Measurements from ENCODE around the gene POMZP3. TPM values are rescaled to one million over a fixed set of nuclear protein-coding genes. Genes with fewer than 3 reads are reported as not detected.
"Not testable (repeated sequence)": the region's sequence is repeated elsewhere in the genome, so short reads cannot be mapped to it uniquely, and the experiment has no call there.

The POMZP3 gene
- total and polyA plus RNA-seq, 3 donors from 2014 or later = 22.3 to 35.0 (median 30.9) TPM

- H3K36me3 ChIP-seq (ENCODE audit: low read depth, missing control alignments); intact Hi-C loops (cut with DNase I; ENCODE audit: low total_unique reads); H3K4me1 ChIP-seq; DNase-seq; H3K27me3 ChIP-seq; H3K4me3 ChIP-seq; H3K9me3 ChIP-seq; H3K27ac ChIP-seq: not testable (repeated sequence)
- WGBS, 2 donors = 92 to 98% methylated on average over 1 to 2 of the region's 4 CpGs
Observed at GRCh38 chr7:76567311-76567710, 59.8 kb downstream of the POMZP3 start.

DNA sequence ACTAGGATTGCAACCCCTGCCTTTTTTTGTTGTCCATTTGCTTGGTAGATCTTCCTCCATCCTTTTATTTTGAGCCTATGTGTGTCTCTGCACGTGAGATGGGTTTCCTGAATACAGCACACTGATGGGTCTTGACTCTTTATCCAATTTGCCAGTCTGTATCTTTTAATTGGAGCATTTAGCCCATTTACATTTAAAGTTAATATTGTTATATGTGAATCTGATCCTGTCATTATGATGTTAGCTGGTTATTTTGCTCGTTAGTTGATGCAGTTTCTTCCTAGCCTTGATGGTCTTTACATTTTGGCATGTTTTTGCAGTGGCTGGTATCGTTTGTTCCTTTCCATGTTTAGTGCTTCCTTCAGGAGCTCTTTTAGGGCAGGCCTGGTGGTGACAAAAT lies 62.1 kb downstream of the POMZP3 start:
- WGBS, 2 donors = 91 to 93% methylated on average over 3 of the region's 3 CpGs
- DNase-seq; H3K27me3 ChIP-seq; H3K27ac ChIP-seq; H3K36me3 ChIP-seq (ENCODE audit: low read depth, missing control alignments); H3K4me3 ChIP-seq; H3K9me3 ChIP-seq; H3K4me1 ChIP-seq; intact Hi-C loops (cut with DNase I; ENCODE audit: low total_unique reads): not testable (repeated sequence)

GRCh38 chr7:76561342-76561741 lies 65.7 kb downstream of the POMZP3 start:
- DNase-seq; H3K36me3 ChIP-seq (ENCODE audit: low read depth, missing control alignments); intact Hi-C loops (cut with DNase I; ENCODE audit: low total_unique reads); H3K4me1 ChIP-seq; H3K4me3 ChIP-seq; H3K27ac ChIP-seq; H3K27me3 ChIP-seq; H3K9me3 ChIP-seq: not testable (repeated sequence)
- 92 to 97% methylated on average over 3 of the region's 3 CpGs for WGBS, 2 donors

DNA sequence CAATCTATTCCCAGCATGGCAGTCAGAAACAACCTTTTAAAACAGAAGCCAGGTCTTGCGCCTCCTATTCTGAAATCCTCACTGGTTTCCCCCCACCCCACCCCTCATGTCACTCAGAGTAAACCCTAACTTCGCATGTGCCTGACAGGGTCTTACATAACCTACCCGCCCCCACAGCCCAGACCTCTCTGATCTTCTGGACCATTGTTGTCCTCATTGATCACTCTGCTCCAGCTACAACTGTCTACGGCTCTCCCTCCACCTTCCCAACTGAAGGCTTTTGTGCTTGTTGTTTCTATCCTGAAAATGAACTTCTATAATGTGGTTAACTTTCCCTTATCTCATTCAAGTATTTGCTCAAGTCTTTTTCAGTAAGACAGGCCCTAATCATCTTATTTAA lies 66.9 kb downstream of the POMZP3 start:
- H3K27me3 ChIP-seq; DNase-seq; H3K27ac ChIP-seq; H3K9me3 ChIP-seq; H3K36me3 ChIP-seq (ENCODE audit: low read depth, missing control alignments); H3K4me3 ChIP-seq; H3K4me1 ChIP-seq; intact Hi-C loops (cut with DNase I; ENCODE audit: low total_unique reads): not testable (repeated sequence)
- 46 to 72% methylated on average over 3 to 4 of the region's 4 CpGs for WGBS, 2 donors

Other genes starting within 250 kb of the POMZP3 start
- 1 to 10 TPM; 1.8 to 2.3 TPM for gene SSC4D, start 217.6 kb downstream of the POMZP3 start, total RNA-seq
- 2.8 TPM for gene SSC4D, start 217.6 kb downstream of the POMZP3 start, polyA plus RNA-seq (ENCODE audit: insufficient read depth, low read depth, low replicate concordance)
- 1 to 10 TPM; 1.7 to 3.5 TPM for gene ZP3, start 202.3 kb downstream of the POMZP3 start, total RNA-seq
- gene ZP3, start 202.3 kb downstream of the POMZP3 start, polyA plus RNA-seq (ENCODE audit: insufficient read depth, low read depth, low replicate concordance) = 2.0 TPM
- gene DTX2, start 165.6 kb downstream of the POMZP3 start, total RNA-seq = 100 to 1,000 TPM; 200 to 239 TPM
- gene DTX2, start 165.6 kb downstream of the POMZP3 start, polyA plus RNA-seq (ENCODE audit: insufficient read depth, low read depth, low replicate concordance) = 65.1 TPM
- 10 to 100 TPM; 19.1 to 27.1 TPM for gene UPK3B, start 116.7 kb downstream of the POMZP3 start, total RNA-seq
- gene UPK3B, start 116.7 kb downstream of the POMZP3 start, polyA plus RNA-seq (ENCODE audit: insufficient read depth, low read depth, low replicate concordance) = 66.8 TPM
- gene SPDYE16, start 84.0 kb downstream of the POMZP3 start, total RNA-seq = 1 to 10 TPM in 1 of 2 donors, under 1 TPM in 1; 0.68 to 1.3 TPM
- 4.1 TPM for gene SPDYE16, start 84.0 kb downstream of the POMZP3 start, polyA plus RNA-seq (ENCODE audit: insufficient read depth, low read depth, low replicate concordance)

All from testis (tissue), 3 donors.